Mononuclear cell (primary cell): Measurements from ENCODE around the gene HNRNPUL1. TPM values are rescaled to one million over a fixed set of nuclear protein-coding genes. Genes with fewer than 3 reads are reported as not detected.

Experiments used
- H3K27me3 ChIP-seq: 2 replicates; pipeline ENCODE4 v1.6.0; 2011; ENCODE audit warnings: low read length, control low read depth; ENCODE audit not compliant: insufficient read depth
- H3K4me1 ChIP-seq: 2 replicates; pipeline ENCODE4 v1.5.1; 2011; ENCODE audit warnings: mild to moderate bottlenecking, low read length, control low read depth; ENCODE audit not compliant: insufficient read depth
- H3K4me3 ChIP-seq: 2 replicates; pipeline ENCODE4 v1.5.1; 2011; ENCODE audit warnings: mild to moderate bottlenecking, low read length, moderate library complexity
- H3K9me3 ChIP-seq: 2 replicates; pipeline ENCODE4 v1.5.1; 2011; ENCODE audit warnings: low read depth, mild to moderate bottlenecking, control low read depth, low read length
- total RNA-seq: library from RNA; depleted of rRNA; stranded (reverse); fragments of >200 nt; gene quantifications from one replicate; pipeline ENCODE4 v1.2.3, GENCODE V29; 2012

Gene HNRNPUL1
- total RNA-seq, 1 donor = 171 TPM

- Histone ChIP-seq H3K4me3 (no peak overlapping the region), H3K4me1 (peaks cover 94% of the 10 kb centered on the region), H3K27me3 (no peaks in the 10 kb centered on the region), H3K9me3 (no peaks in the 10 kb centered on the region)
These were observed 42.0 kb downstream of the HNRNPUL1 start for GRCh38 chr19:41305927-41306793.

GRCh38 chr19:41307090-41307875 lies 43.1 kb downstream of the HNRNPUL1 start:
- Histone ChIP-seq H3K27me3 (no peaks in the 10 kb centered on the region), H3K4me3 (no peak overlapping the region), H3K4me1 (peaks cover 94% of the 10 kb centered on the region), H3K9me3 (no peaks in the 10 kb centered on the region)

- H3K4me1 ChIP-seq = peaks cover 90% of the 10 kb centered on the region
- H3K9me3 ChIP-seq = no peaks in the 10 kb centered on the region
- no peak overlapping the region for H3K4me3 ChIP-seq
- H3K27me3 ChIP-seq = no peaks in the 10 kb centered on the region
These were observed 43.8 kb downstream of the HNRNPUL1 start for GRCh38 chr19:41307954-41308449.

- Histone ChIP-seq H3K9me3 (no peaks in the 10 kb centered on the region), H3K27me3 (no peaks in the 10 kb centered on the region), H3K4me3 (peak overlapping the region; percentile 96), H3K4me1 (peaks cover 84% of the 10 kb centered on the region)
These were observed 44.4 kb downstream of the HNRNPUL1 start for GRCh38 chr19:41308450-41309179.

DNA sequence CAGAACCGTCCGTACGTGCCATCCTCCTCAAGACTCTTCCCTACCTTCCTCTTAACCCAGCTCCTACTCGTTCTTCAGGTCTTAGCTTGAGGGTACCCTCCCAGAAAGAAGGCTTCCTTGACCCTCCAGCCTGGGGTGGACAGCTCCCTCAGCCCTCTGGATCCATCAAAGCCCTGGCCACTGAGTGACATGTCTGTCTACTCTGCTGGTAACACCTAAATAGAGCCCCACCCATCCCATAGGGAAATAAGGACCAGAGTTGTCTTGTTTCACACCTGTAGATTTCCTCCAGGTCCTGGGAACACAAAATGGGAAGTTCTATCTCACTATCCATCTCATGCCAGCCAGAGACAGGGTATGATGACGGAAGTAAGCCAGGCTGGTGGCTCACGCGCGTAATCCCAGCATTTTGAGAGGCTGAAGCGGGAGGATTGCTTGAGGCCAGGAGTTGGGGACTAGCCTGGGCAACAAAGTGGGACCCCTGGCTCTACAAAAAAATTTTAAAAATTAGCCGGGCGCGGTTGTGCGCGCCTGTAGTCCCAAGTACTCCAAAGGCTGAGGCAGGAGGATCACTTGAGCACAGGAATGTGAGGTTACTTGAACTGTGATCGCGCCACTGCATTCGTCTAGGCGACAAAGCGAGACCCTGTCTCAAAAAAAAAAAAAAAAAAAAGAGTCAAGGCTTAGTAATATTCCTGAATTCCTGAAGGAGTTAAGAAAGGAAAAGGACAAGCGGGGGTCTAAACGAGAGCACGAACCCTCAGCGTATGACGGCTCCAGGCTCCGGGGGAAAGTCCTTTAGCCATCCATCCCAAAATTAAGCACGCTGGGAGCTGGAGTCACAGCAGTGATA lies 45.2 kb downstream of the HNRNPUL1 start:
- Histone ChIP-seq H3K4me3 (peak overlapping the region; percentile 96), H3K4me1 (peaks cover 76% of the 10 kb centered on the region), H3K9me3 (no peaks in the 10 kb centered on the region), H3K27me3 (no peaks in the 10 kb centered on the region)

DNA sequence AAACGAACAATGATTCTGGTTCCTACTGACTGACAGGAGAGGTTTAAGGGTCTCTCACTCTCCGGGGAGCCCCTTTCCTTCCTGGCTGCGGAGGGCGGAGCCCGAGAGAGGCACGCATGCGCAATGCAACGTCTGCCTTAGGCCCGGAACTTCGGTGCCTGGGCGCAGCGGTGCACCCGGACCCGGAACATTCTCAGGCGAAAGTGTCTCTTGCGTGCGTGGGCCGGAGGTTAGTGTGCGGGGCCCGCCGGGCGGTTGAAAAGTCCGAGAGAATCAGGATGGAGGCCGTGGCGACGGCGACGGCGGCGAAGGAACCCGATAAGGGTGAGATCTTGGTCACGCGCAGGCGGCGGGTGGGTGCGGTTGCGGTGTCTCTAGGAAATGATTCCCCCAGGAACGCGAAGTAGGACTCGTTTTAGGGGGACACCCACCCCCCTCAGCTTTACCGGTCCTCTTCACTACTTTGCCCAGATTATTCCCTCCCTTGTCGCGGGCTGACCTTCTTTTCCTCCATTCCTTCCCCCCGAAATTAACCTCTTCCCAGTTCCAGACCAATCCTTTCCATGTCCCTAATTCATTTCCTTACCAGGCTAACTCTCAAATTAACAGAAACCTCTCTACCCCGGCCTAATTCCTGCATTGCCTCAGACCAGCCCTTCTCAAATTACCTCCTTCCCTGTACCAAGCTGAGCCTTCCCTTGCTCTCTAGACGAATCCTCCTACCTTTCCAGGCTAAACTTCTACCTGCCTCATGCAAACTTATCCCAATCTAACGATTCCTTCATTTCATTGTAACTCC lies 46.1 kb downstream of the HNRNPUL1 start, which contains the start of gene CCDC97:
CCDC97 (plus strand) TSS at position 140 of the 799 bp plus-strand sequence; CDS start at position 279, 139 bp downstream.
- Histone ChIP-seq H3K9me3 (no peaks in the 10 kb centered on the region), H3K4me3 (peak within 1 kb of the TSS; percentile 96), H3K4me1 (peaks cover 67% of the 10 kb centered on the region), H3K27me3 (no peaks in the 10 kb centered on the region)

- Histone ChIP-seq H3K27me3 (no peaks in the 10 kb centered on the region), H3K9me3 (no peaks in the 10 kb centered on the region), H3K4me3 (no peak overlapping the region), H3K4me1 (peaks cover 59% of the 10 kb centered on the region)
These were observed 46.9 kb downstream of the HNRNPUL1 start for GRCh38 chr19:41311072-41311471.

DNA sequence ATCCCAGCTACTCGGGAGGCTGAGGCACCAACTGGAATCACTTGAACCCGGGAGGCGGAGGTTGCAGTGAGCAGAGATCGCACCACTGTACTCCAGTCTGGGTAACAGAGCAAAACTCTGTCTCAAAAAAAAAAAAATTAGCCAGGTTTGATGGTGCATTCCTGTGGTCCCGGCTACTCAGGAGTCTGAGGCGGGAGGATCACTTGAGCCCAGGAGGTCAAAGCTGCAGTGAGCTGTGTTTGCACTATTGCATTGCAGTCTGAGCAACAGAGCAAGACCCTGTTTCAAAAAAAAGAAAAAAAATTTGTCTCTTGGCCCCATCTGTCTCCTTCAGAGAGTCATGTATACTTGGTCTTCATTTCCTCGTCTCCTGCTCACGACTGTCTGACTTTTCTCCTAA lies 47.4 kb downstream of the HNRNPUL1 start:
- H3K4me1 ChIP-seq = peaks cover 54% of the 10 kb centered on the region

DNA sequence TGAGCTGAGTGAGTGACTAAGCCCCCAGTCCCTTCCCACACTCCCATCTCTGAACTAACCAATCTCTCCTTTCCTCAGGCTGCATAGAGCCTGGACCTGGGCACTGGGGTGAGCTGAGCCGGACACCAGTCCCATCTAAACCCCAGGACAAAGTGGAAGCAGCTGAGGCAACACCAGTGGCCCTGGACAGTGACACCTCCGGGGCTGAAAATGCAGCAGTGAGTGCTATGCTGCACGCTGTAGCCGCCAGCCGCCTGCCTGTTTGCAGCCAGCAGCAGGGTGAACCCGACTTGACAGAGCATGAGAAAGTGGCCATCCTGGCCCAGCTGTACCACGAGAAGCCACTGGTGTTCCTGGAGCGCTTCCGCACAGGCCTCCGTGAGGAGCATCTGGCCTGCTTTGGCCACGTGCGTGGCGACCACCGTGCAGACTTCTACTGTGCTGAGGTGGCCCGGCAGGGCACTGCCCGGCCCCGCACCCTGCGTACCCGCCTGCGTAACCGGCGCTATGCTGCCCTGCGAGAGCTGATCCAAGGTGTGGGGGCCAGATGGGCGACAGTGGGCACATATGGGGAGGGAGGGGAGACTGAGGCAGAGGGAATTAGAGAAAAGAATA lies 52.2 kb downstream of the HNRNPUL1 start:
- Histone ChIP-seq H3K4me3 (no peak overlapping the region), H3K9me3 (no peaks in the 10 kb centered on the region), H3K27me3 (no peaks in the 10 kb centered on the region), H3K4me1 (peaks cover 16% of the 10 kb centered on the region)

More for the DNA sequence above, 47.4 kb downstream of the HNRNPUL1 start:
- no peak overlapping the region for H3K4me3 ChIP-seq
- no peaks in the 10 kb centered on the region for H3K27me3 ChIP-seq
- no peaks in the 10 kb centered on the region for H3K9me3 ChIP-seq

DNA sequence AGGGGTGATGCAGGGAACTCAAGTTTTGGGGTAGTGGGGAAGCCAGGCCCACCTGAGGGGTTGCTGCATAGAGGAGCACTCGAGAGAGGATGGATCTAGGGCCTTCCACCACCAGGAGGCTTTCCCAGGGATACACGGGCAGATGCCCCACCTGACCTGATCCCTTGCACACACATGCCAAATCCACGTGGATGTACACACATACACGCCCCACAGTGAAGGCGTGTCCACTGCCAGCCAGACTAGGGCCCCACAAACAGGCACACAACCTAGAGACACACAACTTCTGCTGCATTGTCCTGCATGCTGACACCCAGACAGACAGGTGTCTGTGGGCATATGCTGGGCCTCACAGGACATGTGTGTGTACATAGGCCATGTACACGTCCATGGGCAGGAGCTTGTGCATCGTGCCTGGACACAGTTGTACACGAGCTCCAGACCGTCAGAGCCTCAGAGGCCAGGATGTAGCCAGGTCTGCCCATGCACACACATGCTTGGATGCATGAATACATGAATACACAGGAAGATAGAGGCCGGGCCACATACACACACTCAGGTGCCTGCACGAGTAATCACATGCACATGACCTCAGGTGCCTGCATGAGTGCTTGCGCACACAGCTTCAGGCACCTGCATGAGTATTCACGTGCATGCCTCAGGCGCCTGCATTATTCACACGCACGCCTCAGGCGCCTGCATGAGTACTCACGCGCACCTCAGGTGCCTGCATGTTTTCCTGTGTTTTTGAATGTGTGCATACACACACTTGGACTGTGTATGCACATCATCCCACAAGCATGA lies 54.7 kb downstream of the HNRNPUL1 start:
- no peaks in the 10 kb centered on the region for H3K27me3 ChIP-seq
- no peak overlapping the region for H3K4me3 ChIP-seq
- no peaks in the 10 kb centered on the region for H3K9me3 ChIP-seq
- peaks cover 29% of the 10 kb centered on the region for H3K4me1 ChIP-seq

DNA sequence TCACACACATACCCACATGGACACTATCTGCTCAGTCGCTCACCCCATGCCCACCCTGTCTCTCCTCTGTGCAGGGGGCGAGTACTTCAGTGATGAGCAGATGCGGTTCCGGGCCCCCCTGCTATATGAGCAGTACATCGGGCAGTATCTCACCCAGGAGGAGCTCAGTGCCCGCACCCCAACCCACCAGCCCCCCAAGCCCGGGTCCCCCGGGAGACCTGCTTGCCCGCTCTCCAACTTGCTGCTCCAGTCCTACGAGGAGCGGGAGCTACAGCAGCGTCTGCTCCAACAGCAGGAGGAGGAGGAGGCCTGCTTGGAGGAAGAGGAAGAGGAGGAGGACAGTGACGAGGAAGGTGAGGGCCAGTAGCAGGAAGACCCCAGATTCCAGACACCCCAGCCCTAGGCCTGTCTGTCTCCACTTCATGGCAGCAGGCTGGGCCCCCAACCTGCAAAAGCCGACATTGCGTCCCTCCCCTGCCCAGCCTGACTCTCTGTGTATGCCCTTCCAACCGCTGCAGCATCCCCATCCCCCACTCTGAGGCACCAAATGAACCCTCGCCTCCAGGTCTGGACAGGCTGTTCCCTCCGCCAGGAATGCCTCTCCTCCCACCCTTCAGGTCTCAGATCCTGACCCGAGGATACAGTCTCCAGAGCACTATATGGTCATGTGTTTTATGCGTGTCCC lies 55.5 kb downstream of the HNRNPUL1 start:
- no peak overlapping the region for H3K4me3 ChIP-seq
- no peaks in the 10 kb centered on the region for H3K27me3 ChIP-seq
- H3K9me3 ChIP-seq = no peaks in the 10 kb centered on the region
- H3K4me1 ChIP-seq = peaks cover 36% of the 10 kb centered on the region

GRCh38 chr19:41320185-41320518 lies 56.0 kb downstream of the HNRNPUL1 start:
- H3K9me3 ChIP-seq = no peaks in the 10 kb centered on the region
- H3K27me3 ChIP-seq = no peaks in the 10 kb centered on the region
- H3K4me1 ChIP-seq = peaks cover 41% of the 10 kb centered on the region
- H3K4me3 ChIP-seq = no peak overlapping the region
